A549 (cell line): Measurements from ENCODE around the gene PTPRG.

Experiments
- CTCF ChIP-seq: fragments of >200 bp; sonication (Bioruptor Twin); formaldehyde crosslinking; IDR thresholded peaks from 3 replicates; pipeline ENCODE4 v1.5.1; 2016
- EHMT2 ChIP-seq: fragments of 200-600 bp; sonication (generic); IDR thresholded peaks from 2 replicates; pipeline ENCODE4 v1.6.1; 2016; ENCODE audit warnings: antibody characterized with exemption, low read depth, mild to moderate bottlenecking, moderate library complexity
- ESRRA ChIP-seq: fragments of 150-350 bp; IDR thresholded peaks from 2 replicates; pipeline ENCODE4 v1.6.1; 2014; ENCODE audit warnings: mild to moderate bottlenecking, low read length, borderline replicate concordance
- FOSL2 ChIP-seq, 2 experiments: fragments of 450-650 bp in 1 of 2; fragments of >200 bp in 1 of 2; sonication (Bioruptor Twin) in 1 of 2; formaldehyde crosslinking; IDR thresholded peaks; 2 replicates each; pipeline versions ENCODE4 v1.5.0 to v1.6.1; 2016 to 2020; ENCODE audit warnings: mild to moderate bottlenecking in 1 of 2, moderate library complexity in 1 of 2
- NFE2L2 ChIP-seq: fragments of 150-350 bp; conservative IDR thresholded peaks from 2 replicates; pipeline ENCODE4 v1.6.1; 2014; ENCODE audit warnings: low read length
- POLR2A ChIP-seq: IDR thresholded peaks from 2 replicates; pipeline ENCODE4 v1.6.1; 2012; ENCODE audit warnings: mild to moderate bottlenecking, low read length
- POLR2AphosphoS2 ChIP-seq: conservative IDR thresholded peaks from 2 replicates; pipeline ENCODE4 v1.6.1; 2012; ENCODE audit warnings: low read length, improper control_type of control experiment, inconsistent platforms
- RCOR1 ChIP-seq: fragments of 150-350 bp; IDR thresholded peaks from 2 replicates; pipeline ENCODE4 v1.6.1; 2014; ENCODE audit warnings: antibody characterized with exemption, low read length, low read depth
- REST ChIP-seq: fragments of 200-600 bp; sonication (generic); IDR thresholded peaks from 2 replicates; pipeline ENCODE4 v1.6.1; 2016; ENCODE audit warnings: antibody characterized with exemption, mild to moderate bottlenecking, moderate library complexity
- SMC3 ChIP-seq: fragments of >200 bp; sonication (Bioruptor Twin); formaldehyde crosslinking; IDR thresholded peaks from 3 replicates; pipeline ENCODE4 v1.6.1; 2018; ENCODE audit warnings: inconsistent platforms
- TF ChIP-seq, protein P1 (sequence below): IDR thresholded peaks from 2 replicates; pipeline ENCODE4 v1.6.1; 2012

GRCh38 chr3:61806810-61807209 lies 245.4 kb downstream of the PTPRG start:
- TF ChIP-seq, protein P1, sequence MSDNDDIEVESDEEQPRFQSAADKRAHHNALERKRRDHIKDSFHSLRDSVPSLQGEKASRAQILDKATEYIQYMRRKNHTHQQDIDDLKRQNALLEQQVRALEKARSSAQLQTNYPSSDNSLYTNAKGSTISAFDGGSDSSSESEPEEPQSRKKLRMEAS = no peak
- TF ChIP-seq CTCF = no peak
- TF ChIP-seq ESRRA = no peak
- TF ChIP-seq RCOR1 = no peak
- TF ChIP-seq SMC3 = no peak
- TF ChIP-seq EHMT2 = no peak
- no peak for TF ChIP-seq REST
- TF ChIP-seq FOSL2 (IDR thresholded peaks at IDR 0.05) = no peak
- no peak for TF ChIP-seq FOSL2 (CRISPR knock-in tag; IDR thresholded peaks at IDR 0.05)
- no peak for TF ChIP-seq POLR2A
- no peak for TF ChIP-seq POLR2AphosphoS2
- no peak for TF ChIP-seq NFE2L2
